Testis (tissue), 2 donors: ENCODE data around the gene KRT3.
"Not testable (repeated sequence)": the region's sequence is repeated elsewhere in the genome, so short reads cannot be mapped to it uniquely, and the experiment has no call there.

Experiments used
- CTCF ChIP-seq, 3 experiments: fragments of 450-650 bp in 2 of 3; fragments of 200-600 bp in 1 of 3; sonication (generic) in 1 of 3; IDR thresholded peaks; one replicate each; pipeline ENCODE4 v1.5.1; 2016 to 2019; ENCODE audit warnings: antibody characterized with exemption in 3 of 3, mild to moderate bottlenecking in 2 of 3, moderate library complexity in 1 of 3
- POLR2A ChIP-seq: fragments of 450-650 bp; IDR thresholded peaks from one replicate; pipeline ENCODE4 v1.6.1; 2017; ENCODE audit warnings: antibody characterized with exemption, mild to moderate bottlenecking, moderate library complexity

DNA sequence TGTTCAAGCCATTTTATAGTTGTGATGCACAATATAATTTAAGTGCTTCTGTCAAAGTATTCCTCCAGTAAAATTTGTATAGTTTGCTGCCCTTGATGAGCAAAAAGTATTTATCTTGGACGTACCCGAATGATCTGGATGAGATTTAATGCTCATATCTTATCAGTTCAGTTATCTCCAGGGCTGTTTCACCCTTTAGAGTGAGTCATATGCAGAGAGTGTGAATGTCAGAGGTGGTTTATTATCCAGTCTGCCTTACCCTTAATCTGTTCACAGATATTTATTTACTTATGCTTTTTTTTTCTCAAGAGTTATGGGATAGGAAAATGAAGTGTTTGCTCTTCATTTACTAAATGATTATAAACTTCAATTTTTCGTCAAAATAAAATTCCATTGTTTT lies 45.4 kb downstream of the KRT3 start:
- not testable (repeated sequence) for TF ChIP-seq CTCF (IDR thresholded peaks at IDR 0.05); POLR2A
